ENCODE measurements around the gene CARMIL1. TPM values are rescaled to one million over a fixed set of nuclear protein-coding genes. Genes with fewer than 3 reads are reported as not detected.

CARMIL1 gene
- total RNA-seq, 4 donors from 2014 or later: 13.9 to 47.6 (median 30.4) TPM

DNA sequence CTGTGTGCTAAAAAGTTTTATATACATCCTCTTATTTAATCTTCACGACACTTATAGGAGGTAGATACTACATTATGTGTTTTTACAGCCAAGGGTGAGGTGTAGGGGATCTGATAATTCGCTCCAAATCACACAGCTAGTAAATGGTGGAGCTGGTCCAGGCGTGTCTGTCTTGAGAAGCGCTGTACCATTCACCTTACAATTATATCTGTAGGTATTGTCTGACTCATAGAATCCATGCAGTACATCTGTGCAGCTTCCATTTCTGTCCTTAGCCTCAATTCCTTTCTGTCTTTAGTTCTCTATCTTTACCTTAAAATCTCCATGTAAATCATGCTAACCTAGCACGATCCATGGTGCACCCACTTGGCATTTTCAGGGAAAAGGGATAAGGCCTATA lies 120.7 kb downstream of the CARMIL1 start:
- no peak for TF ChIP-seq CTCF (IDR thresholded peaks at IDR 0.05; ENCODE audit: low read depth)

DNA sequence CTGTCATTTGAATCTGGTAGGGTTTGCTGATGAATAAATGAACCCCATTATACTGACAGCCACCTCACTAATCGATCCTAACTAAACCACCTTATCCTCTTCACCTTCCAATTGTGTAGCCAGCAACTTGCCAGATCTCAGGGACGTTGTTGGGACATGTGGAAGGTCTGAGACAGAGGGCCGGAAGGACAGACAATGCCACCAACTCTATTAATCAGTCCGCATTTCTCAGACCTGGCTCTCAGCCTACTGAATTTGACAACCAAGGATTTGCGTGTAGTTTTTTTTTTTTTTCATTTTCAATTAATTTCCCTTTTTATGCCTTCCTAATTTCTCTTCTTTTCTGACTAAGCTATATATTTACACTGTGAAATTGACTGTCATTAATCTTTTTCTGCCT lies 122.5 kb downstream of the CARMIL1 start:
- no peak for TF ChIP-seq CTCF (IDR thresholded peaks at IDR 0.05; ENCODE audit: low read depth)

DNA sequence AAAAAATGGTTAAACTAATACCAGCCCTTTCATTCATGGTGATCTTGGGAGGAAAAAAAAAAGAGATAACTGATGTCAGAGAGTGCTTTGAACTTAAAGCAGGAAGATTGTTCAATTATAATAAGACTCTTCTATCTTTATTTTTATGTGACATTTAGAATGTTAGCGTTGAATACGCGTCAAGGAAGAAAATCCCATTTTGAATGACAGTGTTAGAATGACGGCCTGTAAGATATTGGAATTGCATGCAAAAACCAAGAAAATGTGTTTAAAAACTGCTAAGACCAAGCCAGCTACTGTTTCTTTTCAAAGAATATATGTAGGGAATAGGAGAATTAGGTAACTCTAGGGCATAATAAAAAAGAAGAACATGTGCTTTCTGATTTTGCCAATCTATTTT lies 123.0 kb downstream of the CARMIL1 start:
- TF ChIP-seq CTCF (IDR thresholded peaks at IDR 0.05; ENCODE audit: low read depth): no peak

GRCh38 chr6:25403150-25403549 lies 124.0 kb downstream of the CARMIL1 start:
- no peak for TF ChIP-seq CTCF (IDR thresholded peaks at IDR 0.05; ENCODE audit: low read depth)

DNA sequence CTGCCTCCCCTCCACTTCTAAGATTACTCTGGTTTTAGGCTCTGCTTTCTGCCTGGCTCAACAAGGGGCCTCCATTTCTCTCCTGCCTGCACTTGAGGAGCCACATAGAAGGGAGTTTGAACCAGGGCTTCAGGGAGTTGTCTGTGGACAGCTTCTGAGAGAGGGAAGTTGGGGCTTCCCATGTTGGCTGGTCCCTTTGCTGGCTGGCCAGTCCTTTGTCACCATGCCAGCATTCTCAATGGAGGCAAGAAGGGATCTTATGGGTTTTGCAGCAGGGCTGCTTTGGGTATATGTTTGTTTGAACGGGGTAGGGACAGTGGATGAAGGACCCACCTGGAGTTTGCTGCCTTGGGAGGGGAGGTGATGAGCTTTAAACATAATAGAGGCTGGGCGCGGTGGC lies 124.9 kb downstream of the CARMIL1 start:
- no peak for TF ChIP-seq CTCF (IDR thresholded peaks at IDR 0.05; ENCODE audit: low read depth)

- TF ChIP-seq CTCF (IDR thresholded peaks at IDR 0.05; ENCODE audit: low read depth): no peak
These were observed 125.6 kb downstream of the CARMIL1 start for GRCh38 chr6:25404693-25405169.

GRCh38 chr6:25405442-25405841 lies 126.3 kb downstream of the CARMIL1 start:
- no peak for TF ChIP-seq CTCF (IDR thresholded peaks at IDR 0.05; ENCODE audit: low read depth)

All from subcutaneous adipose tissue (tissue), 4 donors.